Kidney epithelial cell (primary cell): ENCODE results near the gene JAKMIP2. TPM values are rescaled to one million over a fixed set of nuclear protein-coding genes. Genes with fewer than 3 reads are reported as not detected.
"Not testable (repeated sequence)": the region's sequence is repeated elsewhere in the genome, so short reads cannot be mapped to it uniquely, and the experiment has no call there.

Experiments used
- DNase-seq: peaks from one replicate; pipeline ENCODE4 v3.0.0-alpha.2; 2010; ENCODE audit warnings: low read depth
- H3K27me3 ChIP-seq: 2 replicates; pipeline ENCODE4 v1.6.0; 2011; ENCODE audit warnings: low read length; ENCODE audit not compliant: control insufficient read depth, insufficient read depth
- H3K36me3 ChIP-seq: 2 replicates; pipeline ENCODE4 v1.5.1; 2011; ENCODE audit warnings: low read length; ENCODE audit not compliant: control insufficient read depth, insufficient read depth
- H3K4me3 ChIP-seq: 2 replicates; pipeline ENCODE4 v1.5.1; 2011; ENCODE audit warnings: low read depth, mild to moderate bottlenecking, control low read depth, low read length
- CTCF ChIP-seq: IDR thresholded peaks from 2 replicates; pipeline ENCODE4 v1.5.1; 2011; ENCODE audit warnings: mild to moderate bottlenecking, moderate library complexity, low read length, control low read depth, inconsistent platforms; ENCODE audit not compliant: insufficient read depth, poor library complexity, severe bottlenecking
- total RNA-seq: library from RNA; depleted of rRNA; stranded (reverse); fragments of >200 nt; gene quantifications from 2 replicates; pipeline ENCODE4 v1.2.3, GENCODE V29; 2015

JAKMIP2 gene
- total RNA-seq, 1 donor from 2014 or later: 0.42 TPM

- no peak for DNase-seq
- TF ChIP-seq CTCF: no peak
- Histone ChIP-seq H3K4me3 (no peak overlapping the region), H3K36me3 (no peaks in the 10 kb centered on the region), H3K27me3 (no peaks in the 10 kb centered on the region)
Observed at GRCh38 chr5:147733075-147733474, 49.5 kb downstream of the JAKMIP2 start.

- Histone ChIP-seq H3K27me3 (no peaks in the 10 kb centered on the region), H3K4me3 (no peak overlapping the region), H3K36me3 (no peaks in the 10 kb centered on the region)
- TF ChIP-seq CTCF: no peak
- DNase-seq: no peak
Observed at GRCh38 chr5:147732291-147732883, 50.1 kb downstream of the JAKMIP2 start.

- no peak for DNase-seq
- TF ChIP-seq CTCF: no peak
- no peaks in the 10 kb centered on the region for H3K36me3 ChIP-seq
- H3K4me3 ChIP-seq: no peak overlapping the region
- no peaks in the 10 kb centered on the region for H3K27me3 ChIP-seq
Observed at GRCh38 chr5:147731431-147732290, 50.9 kb downstream of the JAKMIP2 start.

- Histone ChIP-seq H3K4me3 (no peak overlapping the region), H3K36me3 (no peaks in the 10 kb centered on the region), H3K27me3 (no peaks in the 10 kb centered on the region)
- no peak for TF ChIP-seq CTCF
- DNase-seq: no peak
Observed at GRCh38 chr5:147727200-147727599, 55.3 kb downstream of the JAKMIP2 start.

GRCh38 chr5:147721191-147721960, 61.2 kb downstream of the JAKMIP2 start:
- not testable (repeated sequence) for H3K4me3 ChIP-seq

More at GRCh38 chr5:147721191-147721960, 61.2 kb downstream of the JAKMIP2 start:
- not testable (repeated sequence) for H3K27me3 ChIP-seq, H3K36me3 ChIP-seq, DNase-seq
